Raji (cell line): ENCODE measurements around the gene APBA3.
A peak's percentile ranks its signal among the peaks of the same experiment; 100 is the strongest.

Experiments
- POLR2A ChIP-seq: IDR thresholded peaks from 2 replicates; pipeline ENCODE4 v1.6.1; 2011; ENCODE audit warnings: low read depth, low read length, control low read depth; ENCODE audit not compliant: insufficient read depth

APBA3 gene

GRCh38 chr19:3721887-3722442 is 39.5 kb downstream of the APBA3 start:
- TF ChIP-seq POLR2A: no peak

GRCh38 chr19:3721131-3721886 is 40.2 kb downstream of the APBA3 start:
- TF ChIP-seq POLR2A: peak; percentile 47; the same call in 1 of the 2 replicates

GRCh38 chr19:3720349-3720917 is 41.1 kb downstream of the APBA3 start:
- no peak for TF ChIP-seq POLR2A

- no peak for TF ChIP-seq POLR2A
Measured at GRCh38 chr19:3719868-3720267, 41.6 kb downstream of the APBA3 start.

- TF ChIP-seq POLR2A: no peak
Measured at GRCh38 chr19:3716147-3716668, 45.3 kb downstream of the APBA3 start.

GRCh38 chr19:3712663-3713611 is 48.6 kb downstream of the APBA3 start:
- TF ChIP-seq POLR2A: no peak

GRCh38 chr19:3710265-3710812 is 51.2 kb downstream of the APBA3 start:
- TF ChIP-seq POLR2A: no peak

- no peak for TF ChIP-seq POLR2A
Measured at GRCh38 chr19:3708207-3708931, 53.1 kb downstream of the APBA3 start, which contains the start of gene TJP3. Gene TJP3, plus strand, starts transcription at chr19:3708384. Its CDS starts 20,049 bp downstream, at chr19:3728433.

- no peak for TF ChIP-seq POLR2A
Measured at GRCh38 chr19:3707868-3708206, 53.7 kb downstream of the APBA3 start.

GRCh38 chr19:3701200-3701599 is 60.3 kb downstream of the APBA3 start:
- no peak for TF ChIP-seq POLR2A
